PC-3 (cell line): ENCODE measurements around the gene TCEAL3.

Experiments
- CTCF ChIP-seq: fragments of 300-600 bp; sonication (generic); conservative IDR thresholded peaks from 2 replicates; pipeline ENCODE4 v1.5.1; 2017; ENCODE audit warnings: antibody characterized with exemption, low read depth, mild to moderate bottlenecking, low read length
- EZH2phosphoT487 ChIP-seq: fragments of 300-600 bp; sonication (generic); IDR thresholded peaks from 2 replicates; pipeline ENCODE4 v1.6.1; 2018; ENCODE audit warnings: mild to moderate bottlenecking, antibody characterized with exemption, low read length, borderline replicate concordance

DNA sequence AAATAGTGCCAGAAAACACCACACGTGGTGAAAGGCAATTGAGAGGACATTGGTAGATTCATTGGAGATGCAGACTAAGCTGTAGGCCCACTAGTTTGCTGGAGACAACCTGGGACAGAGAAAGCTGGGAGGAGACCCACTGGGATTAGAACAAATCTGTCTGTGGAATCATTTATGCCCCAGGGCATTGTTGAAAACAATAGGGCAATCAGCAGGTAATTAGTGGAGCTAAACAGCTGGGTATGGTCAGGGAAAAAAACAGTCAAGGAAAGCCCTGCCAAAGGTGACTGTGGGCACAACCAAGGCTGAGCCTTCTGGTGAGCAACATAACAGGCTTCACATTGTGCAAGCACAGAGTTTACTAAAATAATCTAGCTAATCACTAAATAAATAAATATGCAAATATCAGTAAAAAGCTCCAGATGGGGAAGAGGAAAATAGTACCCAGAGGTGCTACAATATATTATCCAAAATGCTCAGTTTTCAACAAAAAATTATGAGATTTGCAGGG lies 9.0 kb downstream of the TCEAL3 start:
- TF ChIP-seq CTCF, result no peak
- TF ChIP-seq EZH2phosphoT487, result no peak
